GM18520 (cell line): ENCODE results near the gene RNF180.
"Not testable (repeated sequence)": the region's sequence is repeated elsewhere in the genome, so short reads cannot be mapped to it uniquely, and the experiment has no call there.

Experiments used
- ATAC-seq: cut with Tn5 transposase; IDR thresholded peaks from one replicate; pipeline ENCODE4 v1.9.1; 2021; ENCODE audit not compliant: unreplicated experiment

Gene RNF180

GRCh38 chr5:64347309-64347708, 181.7 kb downstream of the RNF180 start:
- ATAC-seq, result no peak

DNA sequence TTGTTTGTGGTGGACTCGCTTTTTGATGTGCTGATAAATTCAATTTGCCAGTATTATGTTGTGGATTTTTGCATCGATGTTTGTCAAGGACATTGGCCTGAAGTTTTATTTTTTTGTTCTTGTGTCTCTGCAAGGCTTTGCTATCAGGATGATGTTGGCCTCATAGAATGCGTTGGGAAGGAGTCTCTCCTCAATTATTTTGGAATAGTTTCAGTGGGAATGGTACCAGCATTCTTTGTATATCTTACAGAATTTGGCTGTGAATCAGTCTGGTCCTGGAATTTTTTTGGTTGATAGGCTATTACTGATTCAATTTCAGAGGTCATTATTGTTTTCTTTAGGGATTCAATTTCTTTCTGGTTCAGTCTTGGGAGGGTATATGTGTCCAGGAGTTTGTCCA, 198.8 kb downstream of the RNF180 start:
- ATAC-seq, result no peak

DNA sequence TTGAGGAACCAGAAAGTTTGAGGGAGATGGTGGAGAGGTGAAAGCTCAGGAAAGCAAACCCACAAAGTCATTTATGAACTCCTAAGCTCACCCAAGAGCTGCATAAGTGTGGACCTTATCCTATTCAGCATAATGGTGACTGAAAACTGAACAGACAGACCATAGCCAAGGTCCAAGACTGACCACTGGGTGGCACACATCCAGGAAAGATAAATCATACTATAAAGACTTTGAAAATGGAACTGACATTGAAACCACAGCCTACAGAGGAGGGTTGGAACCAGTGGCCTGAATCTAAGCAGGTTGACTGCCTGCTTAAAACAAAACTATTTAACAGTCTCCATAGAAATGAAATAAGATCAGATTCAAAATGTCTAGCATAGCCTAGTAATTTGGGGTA, 219.1 kb downstream of the RNF180 start:
- peak; percentile 80 for ATAC-seq

GRCh38 chr5:64397552-64397951, 231.9 kb downstream of the RNF180 start:
- ATAC-seq, result no peak

DNA sequence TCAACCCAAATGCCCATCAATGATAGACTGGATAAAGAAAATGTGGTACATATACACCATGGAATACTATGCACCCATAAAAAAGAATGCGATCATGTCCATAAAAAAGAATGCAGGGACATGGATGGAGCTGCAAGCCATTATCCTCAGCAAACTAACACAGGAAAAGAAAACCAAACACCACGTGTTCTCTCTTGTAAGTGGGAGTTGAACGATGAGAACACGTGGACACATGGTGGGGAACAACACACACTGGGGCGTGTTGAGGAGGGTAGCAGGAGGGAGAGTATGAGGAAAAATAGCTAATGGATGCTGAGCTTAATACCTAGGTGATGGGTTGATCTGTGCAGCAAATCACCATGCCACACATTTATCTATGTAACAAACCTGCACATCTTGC, 233.1 kb downstream of the RNF180 start:
- not testable (repeated sequence) for ATAC-seq

GRCh38 chr5:64407103-64407825, 241.6 kb downstream of the RNF180 start:
- not testable (repeated sequence) for ATAC-seq

- no peak for ATAC-seq
Observed at GRCh38 chr5:64417390-64417789, 251.7 kb downstream of the RNF180 start.

GRCh38 chr5:64418013-64418412, 252.4 kb downstream of the RNF180 start:
- ATAC-seq, result no peak
